Keratinocyte (primary cell): ENCODE measurements around the gene ZFYVE9.

Source experiments
- CTCF ChIP-seq, 3 experiments: IDR thresholded peaks in 1 of 3; conservative IDR thresholded peaks in 1 of 3; optimal IDR thresholded peaks in 1 of 3; 2 replicates in 2 of 3; 3 replicates in 1 of 3; pipeline versions ENCODE3 to v1.5.1; 2011; ENCODE audit warnings: low read length in 3 of 3, mild to moderate bottlenecking in 3 of 3, moderate library complexity in 2 of 3, control low read depth in 1 of 3, inconsistent platforms in 1 of 3; ENCODE audit not compliant: insufficient read depth in 2 of 3; ENCODE audit errors: extremely low read depth in 1 of 3
- EZH2 ChIP-seq: IDR thresholded peaks from one replicate; pipeline ENCODE4 v1.6.1; 2012; ENCODE audit warnings: inconsistent platforms, mild to moderate bottlenecking, low read length, moderate library complexity

- no peak for TF ChIP-seq CTCF (optimal IDR thresholded peaks at IDR 0.05 in 1 of 3, IDR thresholded peaks at IDR 0.05 in 1 of 3, conservative IDR thresholded peaks at IDR 0.05 in 1 of 3; ENCODE audit: extremely low read depth in 1 of 3, insufficient read depth in 2 of 3, low read length in 3 of 3)
- no peak for TF ChIP-seq EZH2
Observed at GRCh38 chr1:52157582-52157981, 15.7 kb downstream of the ZFYVE9 start.
